Effector CD8-positive, alpha-beta T cell (primary cell): ENCODE results near the gene PHC2.

ENCODE experiments used
- DNase-seq: peaks from one replicate; lab custom pipeline; 2025; lab: John Stamatoyannopoulos, UW

Gene PHC2

GRCh38 chr1:33369764-33370163, 61.1 kb downstream of the PHC2 start:
- DNase-seq, result no peak

- DNase-seq, result no peak
These were observed 61.8 kb downstream of the PHC2 start for GRCh38 chr1:33369081-33369480.

- no peak for DNase-seq
These were observed 62.5 kb downstream of the PHC2 start for GRCh38 chr1:33368431-33368830.

GRCh38 chr1:33367485-33368405, 63.1 kb downstream of the PHC2 start:
- peak; percentile 80 for DNase-seq

GRCh38 chr1:33366762-33367484, 64.0 kb downstream of the PHC2 start:
- DNase-seq, result no peak

- no peak for DNase-seq
These were observed 65.3 kb downstream of the PHC2 start for GRCh38 chr1:33365560-33365997.

- no peak for DNase-seq
These were observed 66.4 kb downstream of the PHC2 start for GRCh38 chr1:33364565-33364918.

GRCh38 chr1:33363470-33363861, 67.4 kb downstream of the PHC2 start:
- DNase-seq, result no peak

- DNase-seq, result no peak
These were observed 67.9 kb downstream of the PHC2 start for GRCh38 chr1:33363021-33363420.

- no peak for DNase-seq
These were observed 69.2 kb downstream of the PHC2 start for GRCh38 chr1:33361532-33362235.

- DNase-seq, result no peak
These were observed 70.5 kb downstream of the PHC2 start for GRCh38 chr1:33360367-33360766.

GRCh38 chr1:33359931-33360330, 71.0 kb downstream of the PHC2 start:
- DNase-seq, result no peak

- no peak for DNase-seq
These were observed 71.9 kb downstream of the PHC2 start for GRCh38 chr1:33358795-33359503.

- no peak for DNase-seq
These were observed 72.6 kb downstream of the PHC2 start for GRCh38 chr1:33358114-33358794.

- no peak for DNase-seq
These were observed 73.8 kb downstream of the PHC2 start for GRCh38 chr1:33357099-33357498.

GRCh38 chr1:33354707-33355316, 76.1 kb downstream of the PHC2 start:
- no peak for DNase-seq

- DNase-seq, result no peak
These were observed 77.4 kb downstream of the PHC2 start for GRCh38 chr1:33353531-33353930.

- DNase-seq, result no peak
These were observed 79.6 kb downstream of the PHC2 start for GRCh38 chr1:33351281-33351660.

- no peak for DNase-seq
These were observed 80.1 kb downstream of the PHC2 start for GRCh38 chr1:33350611-33351280.
